Measurements from ENCODE around the gene EVX2. TPM values are rescaled to one million over a fixed set of nuclear protein-coding genes. Genes with fewer than 3 reads are reported as not detected.

The EVX2 gene
- total and polyA plus RNA-seq, 8 donors: not detected

DNA sequence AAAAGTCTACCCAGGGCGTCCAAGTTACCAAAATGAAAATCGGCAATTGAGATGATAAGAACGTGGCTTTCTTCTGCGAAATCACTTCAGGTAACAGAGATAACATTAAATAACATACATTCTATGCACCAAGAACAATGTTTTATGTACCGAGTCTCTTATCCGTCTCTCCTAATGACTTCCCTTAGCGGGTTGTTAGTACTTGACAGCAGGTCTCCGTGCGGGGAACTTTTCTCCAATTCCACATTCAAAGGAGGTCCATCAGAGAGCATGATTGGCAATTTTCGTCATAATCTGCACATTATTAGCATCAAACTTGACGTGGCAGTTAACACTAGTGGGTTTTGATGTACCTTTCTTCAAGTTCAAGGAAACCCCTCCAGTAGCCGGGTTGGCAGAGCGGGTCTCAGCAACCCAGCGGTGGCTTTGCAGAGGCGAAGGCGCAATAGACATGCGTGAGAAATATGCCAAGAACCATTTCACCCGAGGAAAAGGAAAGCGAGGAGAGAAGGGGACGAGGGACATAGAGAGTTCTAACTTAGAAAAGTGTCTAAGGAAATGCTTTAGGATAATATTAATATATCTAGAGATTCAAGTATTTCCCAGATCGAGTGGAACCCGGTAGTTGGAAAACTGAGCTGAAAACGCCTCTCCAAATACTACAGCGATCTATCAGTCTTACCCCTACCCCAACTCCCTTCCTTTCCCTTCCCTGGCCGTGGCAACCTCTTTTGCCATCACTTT, 5.0 kb downstream of the EVX2 start:
- Histone ChIP-seq H3K27me3 (peaks cover 96 to 100% of the 10 kb centered on the region in 2 donors), H3K27ac (no peak overlapping the region), H3K4me1 (peaks cover 0 to 18% of the 10 kb centered on the region in 2 donors), H3K36me3 (no peaks in the 10 kb centered on the region), H3K4me3 (no peak overlapping the region), H3K9me3 (no peaks in the 10 kb centered on the region)
- TF ChIP-seq, protein P1, sequence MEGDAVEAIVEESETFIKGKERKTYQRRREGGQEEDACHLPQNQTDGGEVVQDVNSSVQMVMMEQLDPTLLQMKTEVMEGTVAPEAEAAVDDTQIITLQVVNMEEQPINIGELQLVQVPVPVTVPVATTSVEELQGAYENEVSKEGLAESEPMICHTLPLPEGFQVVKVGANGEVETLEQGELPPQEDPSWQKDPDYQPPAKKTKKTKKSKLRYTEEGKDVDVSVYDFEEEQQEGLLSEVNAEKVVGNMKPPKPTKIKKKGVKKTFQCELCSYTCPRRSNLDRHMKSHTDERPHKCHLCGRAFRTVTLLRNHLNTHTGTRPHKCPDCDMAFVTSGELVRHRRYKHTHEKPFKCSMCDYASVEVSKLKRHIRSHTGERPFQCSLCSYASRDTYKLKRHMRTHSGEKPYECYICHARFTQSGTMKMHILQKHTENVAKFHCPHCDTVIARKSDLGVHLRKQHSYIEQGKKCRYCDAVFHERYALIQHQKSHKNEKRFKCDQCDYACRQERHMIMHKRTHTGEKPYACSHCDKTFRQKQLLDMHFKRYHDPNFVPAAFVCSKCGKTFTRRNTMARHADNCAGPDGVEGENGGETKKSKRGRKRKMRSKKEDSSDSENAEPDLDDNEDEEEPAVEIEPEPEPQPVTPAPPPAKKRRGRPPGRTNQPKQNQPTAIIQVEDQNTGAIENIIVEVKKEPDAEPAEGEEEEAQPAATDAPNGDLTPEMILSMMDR (IDR thresholded peaks at IDR 0.05): no peak
- intact Hi-C loops (cut with DNase I): no loop called here
- DNase-seq (no peak), ATAC-seq (no peak)

DNA sequence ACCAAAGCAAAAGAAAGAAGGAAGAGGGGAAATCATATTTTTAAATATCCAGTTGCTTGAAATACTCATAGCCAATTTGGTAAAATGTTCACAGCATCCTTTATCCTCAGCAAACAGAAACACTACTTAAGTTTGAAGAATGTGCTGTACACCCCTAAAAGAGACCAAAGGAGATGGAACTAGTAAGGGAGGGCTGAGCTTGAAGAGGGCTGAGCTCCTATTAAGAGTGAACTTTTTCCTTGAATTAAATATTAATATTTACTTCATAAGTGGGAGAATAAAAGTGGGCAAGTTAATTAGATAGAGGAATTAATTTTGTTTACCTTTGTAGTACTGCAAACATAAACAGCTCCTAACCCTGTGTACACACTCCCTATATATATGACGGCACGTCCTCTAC, 7.0 kb downstream of the EVX2 start:
- H3K4me1 ChIP-seq: peaks cover 0 to 14% of the 10 kb centered on the region in 2 donors
- TF ChIP-seq, protein P1 (IDR thresholded peaks at IDR 0.05): no peak
- no peak overlapping the region for H3K27ac ChIP-seq
- intact Hi-C loops (cut with DNase I): no loop called here
- H3K9me3 ChIP-seq: no peaks in the 10 kb centered on the region
- H3K36me3 ChIP-seq: no peaks in the 10 kb centered on the region
- no peak for ATAC-seq
- H3K27me3 ChIP-seq: peaks cover 96 to 100% of the 10 kb centered on the region in 2 donors
- no peak overlapping the region for H3K4me3 ChIP-seq
- no peak for DNase-seq

GRCh38 chr2:176076063-176076462, 7.7 kb downstream of the EVX2 start:
- DNase-seq: no peak

DNA sequence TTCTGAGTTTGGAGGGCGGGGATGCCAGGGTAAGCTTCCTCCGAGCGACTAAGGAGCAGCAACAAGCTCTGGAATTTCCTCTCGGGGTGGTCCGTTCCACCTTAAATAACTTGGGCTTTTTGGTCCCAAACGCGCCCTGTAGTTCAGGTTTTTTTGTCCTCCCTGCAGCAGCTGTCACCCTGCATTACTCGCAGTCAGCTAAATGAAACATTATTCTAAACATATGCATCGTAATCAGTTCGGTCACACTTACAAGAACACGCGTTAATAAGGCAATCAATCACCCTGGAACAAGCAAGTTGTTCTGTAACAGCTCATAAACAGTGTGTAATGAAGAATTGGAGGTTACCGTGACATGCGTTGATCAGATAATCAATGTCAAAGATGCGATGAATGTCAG, 8.3 kb downstream of the EVX2 start:
- Histone ChIP-seq H3K27ac (no peak overlapping the region), H3K9me3 (no peaks in the 10 kb centered on the region), H3K4me1 (peaks cover 0 to 12% of the 10 kb centered on the region in 2 donors), H3K4me3 (no peak overlapping the region), H3K27me3 (peaks cover 94 to 100% of the 10 kb centered on the region in 2 donors), H3K36me3 (no peaks in the 10 kb centered on the region)
- intact Hi-C loops (cut with DNase I): no loop called here
- DNase-seq: no peak
- TF ChIP-seq, protein P1 (IDR thresholded peaks at IDR 0.05): no peak
- no peak for ATAC-seq

More at GRCh38 chr2:176076063-176076462, 7.7 kb downstream of the EVX2 start:
- no peaks in the 10 kb centered on the region for H3K9me3 ChIP-seq
- no peak overlapping the region for H3K27ac ChIP-seq
- intact Hi-C loops (cut with DNase I): no loop called here
- no peak for ATAC-seq
- no peaks in the 10 kb centered on the region for H3K36me3 ChIP-seq
- TF ChIP-seq, protein P1 (IDR thresholded peaks at IDR 0.05): no peak
- H3K4me3 ChIP-seq: no peak overlapping the region
- peaks cover 0 to 14% of the 10 kb centered on the region in 2 donors for H3K4me1 ChIP-seq
- peaks cover 96 to 100% of the 10 kb centered on the region in 2 donors for H3K27me3 ChIP-seq

DNA sequence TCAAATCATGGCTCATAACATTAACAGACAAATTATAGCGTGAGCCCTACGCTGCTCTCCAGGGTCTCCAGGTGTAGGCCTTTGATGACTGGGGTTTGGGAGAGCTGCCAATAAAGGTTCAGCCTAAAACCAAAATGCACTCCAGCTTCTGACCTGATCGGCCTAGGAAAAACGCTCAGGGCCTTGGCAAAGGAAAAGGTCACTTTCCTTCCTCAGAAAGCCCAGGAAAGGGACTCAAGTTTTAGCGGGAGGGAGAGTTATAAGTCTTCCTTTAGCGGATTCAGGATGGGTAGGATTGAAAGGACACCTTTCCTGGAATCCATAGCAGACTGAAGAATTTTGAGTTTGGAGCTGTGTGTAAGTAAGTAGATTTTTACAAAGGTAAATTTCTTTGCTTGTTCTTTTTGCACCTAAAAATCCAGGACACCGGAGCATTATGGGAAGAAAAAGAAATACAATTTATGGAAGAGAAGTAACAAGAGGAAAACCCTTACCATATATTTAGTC, 8.8 kb downstream of the EVX2 start:
- intact Hi-C loops (cut with DNase I): no loop called here
- no peak overlapping the region for H3K4me3 ChIP-seq
- no peaks in the 10 kb centered on the region for H3K36me3 ChIP-seq
- ATAC-seq (no peak), DNase-seq (no peak)
- no peaks in the 10 kb centered on the region for H3K9me3 ChIP-seq
- TF ChIP-seq, protein P1 (IDR thresholded peaks at IDR 0.05): no peak
- H3K27ac ChIP-seq: no peak overlapping the region
- peaks cover 0 to 9% of the 10 kb centered on the region in 2 donors for H3K4me1 ChIP-seq
- peaks cover 95 to 100% of the 10 kb centered on the region in 2 donors for H3K27me3 ChIP-seq

All from left lung (tissue), 10 donors.